Neural progenitor cell (in vitro differentiated cells): ENCODE measurements around the gene HS2ST1.

ENCODE experiments used
- CTCF ChIP-seq: fragments of 200-600 bp; sonication (generic); IDR thresholded peaks from 2 replicates; pipeline ENCODE4 v1.5.1; 2017; ENCODE audit warnings: antibody characterized with exemption, mild to moderate bottlenecking
- EZH2 ChIP-seq: fragments of 200-600 bp; sonication (generic); IDR thresholded peaks from 2 replicates; pipeline ENCODE4 v1.6.1; 2017; ENCODE audit warnings: antibody characterized with exemption, mild to moderate bottlenecking, moderate library complexity
- EZH2phosphoT487 ChIP-seq: fragments of 200-600 bp; sonication (generic); IDR thresholded peaks from 2 replicates; pipeline ENCODE4 v1.6.1; 2017; ENCODE audit warnings: antibody characterized with exemption

GRCh38 chr1:86981482-86982213 lies 67.2 kb downstream of the HS2ST1 start:
- TF ChIP-seq CTCF = no peak
- TF ChIP-seq EZH2phosphoT487 = no peak
- TF ChIP-seq EZH2 = no peak
